K562 (cell line): ENCODE results near the gene CD96. TPM values are rescaled to one million over a fixed set of nuclear protein-coding genes. Genes with fewer than 3 reads are reported as not detected.

Source experiments
- CHAMP1 ChIP-seq: fragments of 450-650 bp; IDR thresholded peaks from 2 replicates; pipeline ENCODE4 v1.6.1; 2016; ENCODE audit warnings: mild to moderate bottlenecking
- MGA ChIP-seq: fragments of 450-650 bp; IDR thresholded peaks from 2 replicates; pipeline ENCODE4 v1.6.1; 2016; ENCODE audit warnings: mild to moderate bottlenecking, moderate library complexity
- SIN3B ChIP-seq: fragments of 450-650 bp; IDR thresholded peaks from 2 replicates; pipeline ENCODE4 v1.6.1; 2017; ENCODE audit warnings: low read depth, mild to moderate bottlenecking, moderate library complexity
- SREBF1 ChIP-seq: fragments of 150-350 bp; IDR thresholded peaks from 2 replicates; pipeline ENCODE4 v1.6.1; 2014; ENCODE audit warnings: antibody characterized with exemption, low read depth, low read length, borderline replicate concordance
- polyA plus RNA-seq, 8 experiments: library from polyadenylated mRNA; depleted of rRNA in 4 of 8; stranded (reverse) in 5 of 8; unstranded in 3 of 8; fragments of >200 nt; fragmentation: Nextera tagmentation in 2 of 8; fragmentation: Illumina TruSeq in 1 of 8; extraction: Ambion mirVana in 2 of 8; extraction: Trizol in 1 of 8; gene quantifications; 2 replicates each; pipeline versions ENCODE4 v1.2.1 to v1.2.3, GENCODE V29; 2011 to 2014; ENCODE audit warnings: inconsistent platforms in 1 of 8, missing spikeins in 1 of 8
- total RNA-seq, 7 experiments: library from RNA; depleted of rRNA in 6 of 7; stranded (reverse); fragments of >200 nt in 6 of 7; fragmentation: Illumina TruSeq in 2 of 7; extraction: Trizol in 2 of 7; gene quantifications; 2 replicates each; pipeline versions ENCODE4 v1.2.1 to v1.2.3, GENCODE V29; 2011 to 2021; ENCODE audit warnings: low replicate concordance in 1 of 7

CD96 gene
- total and polyA plus RNA-seq, 9 of the 15 experiments (the other 6 are each of a cell fraction or from before 2014, with no cell fraction given), result 0.32 to 5.7 (median 1.2) TPM

GRCh38 chr3:111517801-111518200 is 24.2 kb upstream of the CD96 start (continued):
- no peak for TF ChIP-seq CHAMP1
- no peak for TF ChIP-seq SIN3B
- no peak for TF ChIP-seq MGA
- no peak for TF ChIP-seq SREBF1
- TF ChIP-seq, all 486 proteins: peak for 0
